Mesendoderm (in vitro differentiated cells): ENCODE results near the gene CLIC1.

ENCODE experiments used
- DNase-seq: peaks from one replicate; pipeline ENCODE4 v3.0.0; 2013
- H2AK5ac ChIP-seq: 2 replicates; pipeline ENCODE4 v1.6.1; 2013; ENCODE audit warnings: low read length, inconsistent platforms
- H2BK120ac ChIP-seq: 2 replicates; pipeline ENCODE4 v1.6.1; 2013; ENCODE audit warnings: low read depth, mild to moderate bottlenecking, low read length, moderate library complexity, mixed read lengths
- H2BK15ac ChIP-seq: replicated peaks from 2 replicates; pipeline ENCODE4 v1.6.1; 2013; ENCODE audit warnings: low read depth, mild to moderate bottlenecking, moderate library complexity
- H2BK5ac ChIP-seq: 2 replicates; pipeline ENCODE4 v1.6.1; 2013; ENCODE audit warnings: low read length, inconsistent platforms
- H3K18ac ChIP-seq: 2 replicates; pipeline ENCODE4 v1.6.1; 2013; ENCODE audit warnings: mild to moderate bottlenecking, low read length, mixed read lengths
- H3K23ac ChIP-seq: one replicate; pipeline ENCODE4 v1.6.1; 2013; ENCODE audit warnings: low read length
- H3K27ac ChIP-seq: 2 replicates; pipeline ENCODE4 v1.5.1; 2013; ENCODE audit warnings: low read depth, mild to moderate bottlenecking, inconsistent platforms, low read length, moderate library complexity
- H3K27me3 ChIP-seq: 2 replicates; pipeline ENCODE4 v1.6.1; 2013; ENCODE audit warnings: low read length, control low read depth, mild to moderate bottlenecking, inconsistent platforms; ENCODE audit not compliant: insufficient read depth, poor library complexity
- H3K36me3 ChIP-seq: 2 replicates; pipeline ENCODE4 v1.6.1; 2013; ENCODE audit warnings: low read length, inconsistent platforms; ENCODE audit not compliant: control insufficient read depth, insufficient read depth
- H3K4ac ChIP-seq: one replicate; pipeline ENCODE4 v1.6.1; 2013; ENCODE audit warnings: low read depth, mild to moderate bottlenecking, low read length, moderate library complexity
- H3K4me1 ChIP-seq: 2 replicates; pipeline ENCODE4 v1.6.1; 2013; ENCODE audit warnings: low read depth, low read length, inconsistent platforms; ENCODE audit not compliant: control insufficient read depth
- H3K4me2 ChIP-seq: 2 replicates; pipeline ENCODE4 v1.6.1; 2013; ENCODE audit warnings: low read length
- H3K4me3 ChIP-seq: 2 replicates; pipeline ENCODE4 v1.5.1; 2013; ENCODE audit warnings: mild to moderate bottlenecking, low read length
- H3K56ac ChIP-seq: one replicate; pipeline ENCODE4 v1.6.1; 2013; ENCODE audit warnings: low read length
- H3K79me1 ChIP-seq: 2 replicates; pipeline ENCODE4 v1.6.1; 2013; ENCODE audit warnings: low read length, inconsistent platforms
- H3K79me2 ChIP-seq: 2 replicates; pipeline ENCODE4 v1.6.1; 2013; ENCODE audit warnings: mild to moderate bottlenecking, low read length; ENCODE audit not compliant: control insufficient read depth, insufficient read depth
- H3K9ac ChIP-seq: 2 replicates; pipeline ENCODE4 v1.6.1; 2013; ENCODE audit warnings: low read length, inconsistent platforms
- H4K5ac ChIP-seq: one replicate; pipeline ENCODE4 v1.6.1; 2013; ENCODE audit warnings: low read length
- H4K8ac ChIP-seq: one replicate; pipeline ENCODE4 v1.6.1; 2013; ENCODE audit warnings: low read depth, mild to moderate bottlenecking, control low read depth, low read length, moderate library complexity
- WGBS: extraction: QIAGEN DNeasy Blood & Tissue Kit; methylation state at CpG from one replicate; pipeline ENCODE4 v1.1.7; 2013; ENCODE audit warnings: low lambda C conversion rate, missing lambda C conversion rate; ENCODE audit not compliant: insufficient coverage; ENCODE audit errors: extremely low coverage; 5-methylcytosine and 5-hydroxymethylcytosine counted together

The CLIC1 gene

GRCh38 chr6:31770860-31771259 lies 34.5 kb upstream of the CLIC1 start:
- H2BK15ac ChIP-seq: no peak overlapping the region
- no peak overlapping the region for H3K23ac ChIP-seq
- H4K5ac ChIP-seq: no peak overlapping the region
- H3K27me3 ChIP-seq: no peaks in the 10 kb centered on the region
- H3K79me2 ChIP-seq: no peaks in the 10 kb centered on the region
- no peaks in the 10 kb centered on the region for H3K36me3 ChIP-seq
- H3K56ac ChIP-seq: no peak overlapping the region
- H3K4ac ChIP-seq: no peak overlapping the region
- no peak overlapping the region for H3K4me3 ChIP-seq
- no peak overlapping the region for H3K27ac ChIP-seq
- H3K9ac ChIP-seq: no peak overlapping the region
- no CpG with 5 or more reads among the region's 2 CpGs for WGBS
- no peaks in the 10 kb centered on the region for H3K4me1 ChIP-seq
- H2BK120ac ChIP-seq: no peak overlapping the region
- DNase-seq: no peak
- H2AK5ac ChIP-seq: no peak overlapping the region
- H3K79me1 ChIP-seq: no peaks in the 10 kb centered on the region
- no peak overlapping the region for H2BK5ac ChIP-seq
- no peak overlapping the region for H3K4me2 ChIP-seq
- no peak overlapping the region for H3K18ac ChIP-seq
- no peak overlapping the region for H4K8ac ChIP-seq

GRCh38 chr6:31769684-31770371 lies 33.5 kb upstream of the CLIC1 start:
- Histone ChIP-seq H3K56ac (peak overlapping the region; percentile 5), H3K4me2 (no peak overlapping the region), H3K36me3 (no peaks in the 10 kb centered on the region), H3K79me1 (no peaks in the 10 kb centered on the region), H3K4me3 (no peak overlapping the region), H3K9ac (no peak overlapping the region), H3K27me3 (no peaks in the 10 kb centered on the region), H3K4ac (no peak overlapping the region), H2BK120ac (no peak overlapping the region), H3K79me2 (no peaks in the 10 kb centered on the region), H3K27ac (no peak overlapping the region), H2AK5ac (no peak overlapping the region), H2BK5ac (no peak overlapping the region), H3K23ac (no peak overlapping the region), H3K18ac (no peak overlapping the region), H4K5ac (no peak overlapping the region), H3K4me1 (no peaks in the 10 kb centered on the region), H2BK15ac (no peak overlapping the region), H4K8ac (no peak overlapping the region)
- WGBS: no CpG with 5 or more reads among the region's 12 CpGs
- DNase-seq: peak; percentile 88

DNA sequence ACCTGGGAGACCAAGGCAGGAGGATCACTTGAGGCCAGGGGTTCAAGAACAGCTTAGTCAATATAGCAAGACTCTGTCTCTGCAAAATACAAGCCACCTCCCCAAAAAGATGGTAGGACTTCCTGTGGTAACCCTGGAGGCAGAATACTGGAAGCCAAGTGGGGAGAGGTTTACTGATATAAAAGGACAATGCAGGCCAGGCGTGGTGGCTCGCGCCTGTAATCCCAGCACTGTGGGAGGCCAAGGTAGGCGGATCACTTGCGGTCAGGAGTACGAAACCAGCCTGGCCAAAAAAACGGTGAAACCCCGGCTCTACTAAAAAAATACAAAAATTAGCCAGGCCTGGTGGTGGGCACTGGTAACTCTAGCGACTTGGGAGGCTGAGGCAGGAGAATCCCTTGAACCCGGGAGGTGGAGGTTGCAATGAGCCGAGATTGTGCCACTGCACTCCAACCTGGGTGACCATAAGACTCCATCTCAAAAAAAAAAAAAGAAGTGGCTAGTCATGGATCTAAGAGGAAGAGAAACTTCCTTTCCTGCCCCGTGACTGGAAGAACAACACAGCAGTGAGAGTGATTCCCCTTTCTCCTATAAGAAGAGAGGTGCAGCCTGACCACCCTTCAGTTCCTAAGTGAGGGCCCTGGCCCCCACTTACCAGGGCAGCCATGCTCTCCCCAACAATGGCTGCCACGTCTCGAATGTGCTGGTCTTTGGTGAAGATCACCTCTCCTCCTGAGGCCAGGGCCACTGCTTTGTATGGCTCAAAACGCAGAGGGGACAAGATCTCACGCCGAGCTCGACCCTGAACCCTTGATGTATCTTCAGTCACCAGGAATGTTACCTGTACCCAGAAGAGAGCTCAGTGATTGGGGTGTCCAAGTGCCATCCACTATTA lies 32.3 kb upstream of the CLIC1 start:
- Histone ChIP-seq H4K8ac (no peak overlapping the region), H3K4ac (no peak overlapping the region)
- WGBS: no CpG with 5 or more reads among the region's 18 CpGs

DNA sequence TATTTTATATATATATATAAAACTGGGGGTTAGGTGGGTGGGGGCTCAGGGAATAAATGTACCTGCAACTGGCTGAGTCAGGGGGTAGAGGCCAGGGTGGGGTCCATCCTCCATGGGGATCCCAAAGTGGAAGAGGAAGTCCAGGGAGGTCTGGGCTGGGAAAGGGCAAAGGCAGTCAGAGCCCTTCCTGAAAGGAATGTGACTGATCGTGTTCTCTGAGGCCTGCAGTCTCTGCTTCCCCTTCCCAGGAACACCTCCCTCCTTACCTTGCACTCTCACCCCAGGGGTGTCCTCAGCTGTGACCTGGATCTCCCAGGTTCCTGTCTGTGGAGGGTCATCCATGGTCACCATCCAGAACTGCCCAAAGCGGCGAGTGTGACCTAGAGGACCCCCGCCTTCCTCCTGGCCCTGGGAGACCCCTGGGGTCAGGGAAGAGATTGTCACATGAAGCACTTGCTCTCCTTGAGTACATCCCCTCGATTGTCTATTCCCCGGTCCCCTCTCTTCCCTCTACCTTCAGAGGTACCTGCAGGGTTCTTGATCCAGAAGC lies 30.8 kb upstream of the CLIC1 start:
- Histone ChIP-seq H2AK5ac (no peak overlapping the region), H2BK5ac (no peak overlapping the region), H4K5ac (no peak overlapping the region), H3K27me3 (no peaks in the 10 kb centered on the region), H3K4ac (no peak overlapping the region), H2BK15ac (no peak overlapping the region), H3K4me3 (no peak overlapping the region), H3K4me2 (no peak overlapping the region), H4K8ac (no peak overlapping the region), H3K79me1 (no peaks in the 10 kb centered on the region), H3K56ac (no peak overlapping the region), H3K79me2 (no peaks in the 10 kb centered on the region), H3K4me1 (peaks cover 5% of the 10 kb centered on the region), H3K36me3 (no peaks in the 10 kb centered on the region), H3K9ac (no peak overlapping the region), H3K18ac (no peak overlapping the region), H2BK120ac (no peak overlapping the region), H3K23ac (no peak overlapping the region), H3K27ac (no peak overlapping the region)
- peak; percentile 42 for DNase-seq
- no CpG with 5 or more reads among the region's 6 CpGs for WGBS

More for the DNA sequence above, 32.3 kb upstream of the CLIC1 start:
- Histone ChIP-seq H4K5ac (no peak overlapping the region), H3K18ac (no peak overlapping the region), H3K27ac (no peak overlapping the region), H3K23ac (no peak overlapping the region), H2BK15ac (no peak overlapping the region), H3K9ac (no peak overlapping the region), H3K4me2 (no peak overlapping the region), H3K56ac (no peak overlapping the region), H3K36me3 (no peaks in the 10 kb centered on the region), H3K79me1 (no peaks in the 10 kb centered on the region), H3K4me1 (no peaks in the 10 kb centered on the region), H3K4me3 (no peak overlapping the region), H2AK5ac (no peak overlapping the region), H3K27me3 (no peaks in the 10 kb centered on the region), H2BK5ac (no peak overlapping the region), H2BK120ac (no peak overlapping the region), H3K79me2 (no peaks in the 10 kb centered on the region)
- no peak for DNase-seq

GRCh38 chr6:31765910-31766794 lies 29.8 kb upstream of the CLIC1 start:
- no CpG with 5 or more reads among the region's 42 CpGs for WGBS
- H3K36me3 ChIP-seq: no peaks in the 10 kb centered on the region

More at GRCh38 chr6:31765910-31766794, 29.8 kb upstream of the CLIC1 start:
- H3K79me2 ChIP-seq: no peaks in the 10 kb centered on the region
- no peak overlapping the region for H3K27ac ChIP-seq
- H3K27me3 ChIP-seq: no peaks in the 10 kb centered on the region
- no peaks in the 10 kb centered on the region for H3K79me1 ChIP-seq
- H3K18ac ChIP-seq: no peak overlapping the region
- H3K56ac ChIP-seq: peak overlapping the region; percentile 72
- H3K4me2 ChIP-seq: peak overlapping the region; percentile 21
- H4K8ac ChIP-seq: no peak overlapping the region
- H4K5ac ChIP-seq: no peak overlapping the region
- H3K4me3 ChIP-seq: no peak overlapping the region
- no peak overlapping the region for H2BK15ac ChIP-seq
- no peak overlapping the region for H2BK5ac ChIP-seq
- no peak overlapping the region for H3K23ac ChIP-seq
- H3K4me1 ChIP-seq: peaks cover 5% of the 10 kb centered on the region
- peak overlapping the region; percentile 56 for H3K9ac ChIP-seq
- peak; percentile 76 for DNase-seq
- no peak overlapping the region for H3K4ac ChIP-seq
- H2BK120ac ChIP-seq: no peak overlapping the region
- H2AK5ac ChIP-seq: no peak overlapping the region
